ENCODE data around the gene MAP7. TPM values are rescaled to one million over a fixed set of nuclear protein-coding genes. Genes with fewer than 3 reads are reported as not detected.

MAP7 gene
- total RNA-seq, 2 donors from 2014 or later: 19.7 to 28.7 TPM

- DNase-seq (no peak), ATAC-seq (no peak)
- TF ChIP-seq POLR2A (IDR thresholded peaks at IDR 0.05): no peak
- TF ChIP-seq CTCF (IDR thresholded peaks at IDR 0.05): no peak
- intact Hi-C loops (cut with DNase I): no loop called here
- Histone ChIP-seq H3K36me3 (replicated peaks in 1 of 2; ENCODE audit: insufficient read depth in 1 of 2, low read depth in 2 of 2) (no peaks in the 10 kb centered on the region), H3K4me1 (no peaks in the 10 kb centered on the region), H3K4me3 (no peak overlapping the region), H3K27ac (no peak overlapping the region), H3K9me3 (no peaks in the 10 kb centered on the region), H3K27me3 (no peaks in the 10 kb centered on the region)
- WGBS, 2 donors: 47 to 51% methylated on average over 3 of the region's 3 CpGs
Observed at GRCh38 chr6:136337121-136337520, 213.1 kb downstream of the MAP7 start.

- TF ChIP-seq CTCF (IDR thresholded peaks at IDR 0.05) (no peak), POLR2A (IDR thresholded peaks at IDR 0.05) (no peak)
- Histone ChIP-seq H3K9me3 (no peaks in the 10 kb centered on the region), H3K27me3 (no peaks in the 10 kb centered on the region), H3K4me3 (no peak overlapping the region), H3K27ac (no peak overlapping the region), H3K36me3 (replicated peaks in 1 of 2; ENCODE audit: insufficient read depth in 1 of 2, low read depth in 2 of 2) (no peaks in the 10 kb centered on the region), H3K4me1 (no peaks in the 10 kb centered on the region)
- ATAC-seq (no peak), DNase-seq (no peak)
- intact Hi-C loops (cut with DNase I): no loop called here
- 78 to 85% methylated on average over 12 of the region's 12 CpGs for WGBS, 2 donors
Observed at GRCh38 chr6:136335736-136336363, 214.4 kb downstream of the MAP7 start.

GRCh38 chr6:136334853-136335252 lies 215.4 kb downstream of the MAP7 start:
- intact Hi-C loops (cut with DNase I): no loop called here
- 60 to 72% methylated on average over 7 to 9 of the region's 9 CpGs for WGBS, 2 donors
- no peak for ATAC-seq

GRCh38 chr6:136334465-136334846 lies 215.8 kb downstream of the MAP7 start:
- Histone ChIP-seq H3K36me3 (replicated peaks in 1 of 2; ENCODE audit: insufficient read depth in 1 of 2, low read depth in 2 of 2) (no peaks in the 10 kb centered on the region), H3K4me1 (no peaks in the 10 kb centered on the region), H3K4me3 (no peak overlapping the region), H3K9me3 (no peaks in the 10 kb centered on the region), H3K27ac (no peak overlapping the region), H3K27me3 (no peaks in the 10 kb centered on the region)
- no peak for TF ChIP-seq CTCF (IDR thresholded peaks at IDR 0.05)
- no peak for TF ChIP-seq POLR2A (IDR thresholded peaks at IDR 0.05)
- DNase-seq (no peak), ATAC-seq (no peak)
- intact Hi-C loops (cut with DNase I): no loop called here
- 75 to 88% methylated on average over 13 of the region's 13 CpGs for WGBS, 2 donors

More at GRCh38 chr6:136334853-136335252, 215.4 kb downstream of the MAP7 start:
- Histone ChIP-seq H3K9me3 (no peaks in the 10 kb centered on the region), H3K4me1 (no peaks in the 10 kb centered on the region), H3K4me3 (no peak overlapping the region), H3K27me3 (no peaks in the 10 kb centered on the region), H3K27ac (no peak overlapping the region), H3K36me3 (replicated peaks in 1 of 2; ENCODE audit: insufficient read depth in 1 of 2, low read depth in 2 of 2) (no peaks in the 10 kb centered on the region)
- TF ChIP-seq POLR2A (IDR thresholded peaks at IDR 0.05): no peak
- no peak for TF ChIP-seq CTCF (IDR thresholded peaks at IDR 0.05)
- DNase-seq: no peak

- Histone ChIP-seq H3K27me3 (no peaks in the 10 kb centered on the region), H3K4me1 (no peaks in the 10 kb centered on the region), H3K27ac (no peak overlapping the region), H3K9me3 (no peaks in the 10 kb centered on the region), H3K36me3 (replicated peaks in 1 of 2; ENCODE audit: insufficient read depth in 1 of 2, low read depth in 2 of 2) (no peaks in the 10 kb centered on the region), H3K4me3 (no peak overlapping the region)
- TF ChIP-seq CTCF (IDR thresholded peaks at IDR 0.05) (no peak), POLR2A (IDR thresholded peaks at IDR 0.05) (no peak)
- ATAC-seq: no peak
- WGBS, 2 donors: 76 to 90% methylated on average over 11 of the region's 11 CpGs
- intact Hi-C loops (cut with DNase I): no loop called here
- peak in 1 of 4 donors; percentile 2 for DNase-seq
Observed at GRCh38 chr6:136333824-136334464, 216.3 kb downstream of the MAP7 start.
